SK-N-SH treated with all-trans-retinoic acid at 6 μM for 48 hours (cell line): ENCODE results near the gene RSPH9.

ENCODE experiments used
- CSDC2 ChIP-seq: fragments of 250-450 bp; sonication (Bioruptor Pico); IDR thresholded peaks from 2 replicates; pipeline ENCODE4 v1.5.0; 2020; ENCODE audit warnings: mild to moderate bottlenecking, moderate library complexity
- TOX ChIP-seq: fragments of 250-450 bp; sonication (Bioruptor Pico); IDR thresholded peaks from 2 replicates; pipeline ENCODE4 v1.8.0; 2021; ENCODE audit warnings: mild to moderate bottlenecking, moderate library complexity, borderline replicate concordance
- ZNF565 ChIP-seq: fragments of 450-650 bp; formaldehyde crosslinking; conservative IDR thresholded peaks from 2 replicates; pipeline ENCODE4 v1.5.0; 2020; ENCODE audit warnings: low read depth, mild to moderate bottlenecking, moderate library complexity

GRCh38 chr6:43713643-43714310 is 68.9 kb downstream of the RSPH9 start:
- TF ChIP-seq ZNF565 (CRISPR knock-in tag), result no peak
- no peak for TF ChIP-seq CSDC2
- TF ChIP-seq TOX, result no peak
